NOMO-1 treated with dmso at 0.1 percent for 144 hours (cell line): Measurements from ENCODE around the gene TGFBR1.

Experiments
- DNase-seq: peaks from one replicate; lab custom pipeline; 2025; ENCODE audit not compliant: unreplicated experiment; lab: John Stamatoyannopoulos, UW

Gene TGFBR1

GRCh38 chr9:99166149-99166548, 61.2 kb downstream of the TGFBR1 start:
- DNase-seq = no peak

GRCh38 chr9:99167119-99167518, 62.2 kb downstream of the TGFBR1 start:
- DNase-seq = no peak

DNA sequence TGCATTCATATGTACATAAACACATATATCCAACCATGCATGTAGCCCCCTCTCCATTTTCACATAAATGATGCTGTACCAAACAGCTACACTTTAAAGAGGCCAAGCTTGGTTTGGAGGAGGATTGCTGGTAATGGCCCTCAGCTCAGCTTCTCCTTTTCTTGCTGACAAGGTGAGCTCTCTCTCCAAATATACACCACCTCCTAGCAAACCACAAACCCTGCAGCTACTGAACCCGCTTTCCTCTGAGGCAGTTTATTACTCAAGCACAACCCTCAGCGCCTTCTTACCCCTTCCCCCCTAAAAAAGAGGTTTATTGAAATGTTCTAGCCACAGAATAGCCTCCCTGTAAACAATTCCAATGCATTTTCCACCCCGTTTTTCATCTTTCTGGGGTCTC, 62.8 kb downstream of the TGFBR1 start:
- DNase-seq = peak; percentile 10

DNA sequence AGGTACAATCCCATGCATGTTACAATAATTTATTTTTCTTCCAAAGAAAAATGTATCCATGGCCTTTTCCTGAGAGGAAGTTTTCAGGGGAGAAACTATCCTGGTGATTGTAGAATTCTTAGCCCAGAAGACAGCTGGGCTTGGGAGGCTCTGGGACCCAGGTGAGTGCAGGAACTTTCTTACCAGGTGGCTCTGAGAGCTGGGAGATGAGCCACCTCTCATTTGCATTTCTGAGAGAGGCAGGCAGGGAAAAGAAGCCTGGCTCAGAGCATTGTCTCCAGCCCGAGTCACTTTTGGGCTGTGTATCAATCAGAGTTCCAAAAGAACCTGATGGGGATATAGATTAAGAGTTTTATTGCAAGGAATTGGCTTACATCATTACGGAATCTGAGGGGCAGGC, 64.2 kb downstream of the TGFBR1 start:
- DNase-seq = no peak

DNA sequence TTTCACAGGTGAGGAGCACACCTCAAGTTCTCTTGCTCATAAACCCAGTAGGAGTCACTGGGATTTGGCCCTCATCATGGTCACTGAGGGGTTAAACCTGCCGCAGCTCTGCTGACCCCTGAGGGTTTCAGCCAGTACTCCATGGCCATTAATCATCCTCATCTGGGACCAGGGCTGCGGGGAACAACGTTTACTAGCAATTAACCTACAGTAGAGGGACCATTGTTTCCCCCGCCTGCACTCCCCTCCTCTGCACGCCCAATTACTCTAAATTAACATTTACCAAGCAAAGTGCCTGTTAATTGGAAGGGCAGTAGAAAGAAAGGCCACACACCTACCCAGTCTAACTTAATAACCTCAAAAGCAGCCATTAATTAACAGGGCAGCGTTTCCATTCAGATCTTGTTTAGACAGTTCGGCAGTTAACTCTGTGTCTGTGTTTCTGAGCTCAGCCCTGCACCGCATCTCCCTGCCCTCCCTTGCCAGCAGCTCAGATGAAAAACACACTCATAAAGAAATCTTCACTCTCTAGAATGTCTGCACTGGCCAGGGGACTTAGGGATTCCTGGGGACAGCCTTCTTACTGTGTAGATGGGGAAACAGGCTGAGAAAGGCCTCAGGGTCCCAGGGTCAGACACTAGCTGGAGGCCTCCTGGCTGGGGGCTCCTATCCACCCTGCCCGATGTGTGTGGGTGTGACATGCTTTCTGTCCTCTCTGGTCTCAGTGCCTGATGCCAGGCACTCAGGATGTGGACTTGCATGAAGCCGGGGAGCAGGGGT, 65.3 kb downstream of the TGFBR1 start:
- no peak for DNase-seq

- no peak for DNase-seq
Observed at GRCh38 chr9:99171225-99172123, 66.6 kb downstream of the TGFBR1 start.

DNA sequence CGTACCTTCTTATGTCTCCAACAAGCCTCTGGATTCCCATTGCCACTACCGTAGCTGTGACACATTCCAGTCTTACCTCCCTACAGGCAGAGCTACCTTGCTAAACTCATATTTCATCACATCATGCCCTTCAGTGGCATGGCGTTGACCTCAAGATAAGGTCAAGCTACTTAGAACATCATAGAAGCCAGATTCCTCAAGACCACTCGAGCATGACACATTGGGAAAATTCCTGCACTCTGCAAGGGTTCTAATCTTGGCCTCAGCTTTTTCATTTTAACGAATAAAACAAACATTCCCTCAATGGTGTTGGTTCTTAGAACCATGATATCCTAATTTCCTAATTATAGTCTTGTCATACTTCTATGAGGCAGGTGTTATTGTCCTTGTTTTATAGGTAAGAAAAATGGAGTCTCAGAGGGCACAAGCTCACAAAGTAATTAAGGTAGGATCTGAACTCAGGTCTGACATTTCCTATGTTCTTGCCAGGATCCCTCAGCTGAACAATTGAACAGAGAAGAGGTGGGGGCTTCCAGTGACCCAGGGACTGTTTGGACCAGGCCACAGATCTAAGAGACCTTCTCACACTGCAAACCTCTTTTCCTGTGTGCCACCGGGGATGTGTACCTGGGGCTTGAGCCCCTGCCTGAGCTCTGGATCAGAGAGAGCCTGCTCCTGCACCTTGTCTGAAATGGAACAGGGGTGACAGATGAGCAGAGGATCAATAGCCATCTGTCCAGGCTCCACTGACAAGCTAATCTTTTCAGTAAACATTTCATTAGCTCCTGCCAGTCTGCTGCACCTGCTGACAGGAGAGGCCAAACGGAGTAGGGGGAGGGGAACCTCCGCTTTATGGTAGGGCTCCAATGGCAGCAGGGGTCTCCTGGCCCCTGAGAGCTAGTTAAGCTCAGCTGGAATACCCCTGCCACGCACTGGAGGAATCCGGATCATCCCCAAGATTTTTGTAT, 67.5 kb downstream of the TGFBR1 start:
- DNase-seq = no peak

GRCh38 chr9:99173570-99174504, 68.9 kb downstream of the TGFBR1 start:
- DNase-seq = no peak

DNA sequence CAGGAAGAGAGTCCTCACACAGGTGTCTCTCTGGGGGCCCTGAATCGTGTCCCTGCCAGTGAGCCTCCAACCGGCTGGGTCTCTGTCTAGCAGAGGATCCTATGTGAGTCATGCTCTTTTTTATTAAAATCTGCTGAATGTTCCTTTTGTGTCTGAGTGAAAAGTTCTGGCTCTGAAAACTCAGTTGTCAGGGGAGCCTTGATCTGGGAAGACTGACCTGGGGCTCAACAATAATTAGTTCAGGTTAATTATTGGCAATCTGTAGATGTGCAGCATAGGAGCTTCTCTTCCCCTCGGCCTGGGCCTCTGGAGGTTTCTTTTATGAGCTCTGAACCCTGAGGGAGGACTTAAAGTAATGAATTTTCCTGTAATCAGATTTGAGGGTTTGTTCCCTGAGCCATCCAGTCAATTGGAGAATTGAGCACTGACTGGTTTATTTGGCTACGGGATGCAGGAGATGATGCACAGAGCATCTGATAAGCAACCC, 71.7 kb downstream of the TGFBR1 start:
- no peak for DNase-seq

DNA sequence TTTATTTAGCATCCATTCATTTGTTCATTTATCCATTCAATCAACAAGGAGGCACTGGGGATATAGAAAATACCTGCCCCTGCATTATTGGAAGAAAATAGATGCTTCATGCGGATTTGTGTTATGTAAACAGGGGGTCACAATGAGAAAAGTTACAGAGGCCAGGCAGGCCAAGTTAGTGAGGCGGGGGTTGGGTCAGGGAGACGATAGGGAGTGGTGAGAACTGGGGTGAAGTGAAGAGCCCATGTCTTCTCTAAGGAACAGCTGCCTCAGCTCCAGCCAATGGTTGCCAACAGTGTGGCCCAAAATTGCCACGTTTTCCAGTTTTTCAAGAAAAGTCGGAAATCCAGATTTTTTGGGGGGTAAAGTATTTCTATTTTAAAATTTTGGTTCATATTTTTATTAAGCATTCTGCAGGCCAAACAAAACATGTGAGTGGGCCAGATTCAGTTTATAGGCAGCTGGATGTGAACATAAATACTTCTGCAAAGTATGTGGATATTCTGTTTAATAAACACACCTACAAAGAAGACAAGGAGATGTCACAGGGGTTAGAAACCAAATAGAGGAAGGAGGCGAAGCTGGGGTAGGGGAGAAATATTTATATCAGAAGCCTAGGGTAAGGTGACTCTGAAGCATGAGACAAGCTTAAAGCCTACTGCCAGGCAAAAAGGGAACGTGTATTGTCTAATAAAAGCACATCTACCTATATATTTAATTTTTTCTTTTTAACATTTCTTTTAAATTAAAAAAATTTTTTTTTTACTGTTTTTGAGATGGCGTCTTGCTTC, 72.9 kb downstream of the TGFBR1 start:
- DNase-seq = no peak

DNA sequence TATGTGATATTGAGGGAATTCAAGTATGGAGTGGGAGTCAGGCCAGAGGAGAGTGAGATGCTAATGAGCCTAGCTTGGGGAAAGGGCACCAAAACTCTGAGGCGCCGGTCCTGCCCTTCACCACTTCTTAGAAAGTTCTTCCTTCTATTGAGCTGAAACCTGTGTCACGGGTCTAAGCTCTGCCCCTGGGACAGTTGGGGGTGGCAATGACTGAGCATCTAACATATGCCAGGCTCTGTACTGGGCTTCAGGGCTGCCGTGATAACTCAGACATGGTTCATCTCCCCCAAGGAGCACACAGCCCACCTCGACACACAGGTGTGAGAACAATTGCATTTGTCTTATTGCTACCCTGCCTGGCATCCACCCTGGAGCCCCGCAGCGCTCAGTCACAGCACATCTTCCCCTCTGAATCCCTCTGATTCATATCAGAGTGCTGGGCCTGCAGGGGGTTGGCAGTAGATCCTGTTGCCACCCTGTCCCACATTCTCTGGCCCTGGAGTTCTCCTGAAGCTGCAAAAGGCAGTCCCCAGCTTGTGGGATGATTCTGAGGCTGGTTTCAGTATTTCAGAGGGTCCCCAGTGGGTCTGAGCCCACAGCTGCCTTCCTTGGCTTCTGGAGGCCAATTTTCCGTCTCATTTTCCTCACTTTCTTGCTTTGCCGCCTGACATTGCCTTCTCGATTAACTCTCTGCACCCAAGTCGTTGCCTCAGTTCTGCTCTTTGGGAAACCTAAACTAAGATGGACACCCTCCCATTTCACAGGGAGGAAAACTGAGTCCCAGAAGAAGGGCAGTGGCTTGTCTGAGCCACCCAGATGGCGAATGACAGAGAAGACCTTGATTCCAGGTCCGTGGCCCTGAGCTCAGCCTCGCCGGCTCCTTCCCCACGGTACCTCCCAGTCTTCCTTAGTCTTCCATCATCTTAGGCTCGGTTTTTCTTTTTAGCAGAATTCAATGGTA, 74.3 kb downstream of the TGFBR1 start:
- no peak for DNase-seq

DNA sequence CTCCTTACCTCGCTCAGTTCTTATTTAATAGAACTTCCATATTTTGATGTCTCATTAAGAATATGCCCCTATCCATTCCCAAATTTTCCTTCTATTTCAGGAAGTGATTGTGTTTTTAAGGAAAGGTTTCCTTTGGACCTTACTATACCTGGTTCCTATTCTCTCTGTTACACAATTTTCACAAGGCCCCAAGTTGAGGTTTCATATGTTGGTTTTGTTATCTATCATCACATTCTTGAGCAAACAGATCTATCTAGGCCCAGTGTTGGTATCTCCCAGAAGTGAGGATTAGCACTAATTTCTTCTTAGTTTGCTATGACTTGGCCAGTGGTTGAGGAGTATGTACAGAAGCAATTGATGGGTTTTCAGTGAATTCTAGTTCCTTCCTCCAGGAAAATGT, 75.3 kb downstream of the TGFBR1 start:
- DNase-seq = no peak

DNA sequence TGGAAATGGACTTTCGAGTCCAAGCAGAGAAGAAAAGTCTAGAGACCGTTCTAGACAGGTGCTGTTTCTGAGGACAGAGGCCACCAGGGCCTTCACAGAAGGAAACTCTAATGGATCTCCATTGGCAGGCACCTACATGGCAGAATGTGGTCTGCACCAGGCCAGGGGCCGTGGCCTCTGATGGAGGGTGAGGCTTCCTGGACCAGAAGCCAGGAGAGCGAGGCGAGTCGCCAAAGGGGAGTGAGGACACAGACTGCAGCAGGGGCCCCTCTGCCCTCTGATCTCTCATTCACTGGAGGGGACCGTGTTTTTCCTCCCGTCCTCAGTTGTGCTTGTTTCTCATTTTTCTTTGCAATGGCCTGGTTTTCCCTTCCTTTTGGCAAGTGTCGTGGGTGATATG, 75.7 kb downstream of the TGFBR1 start:
- DNase-seq = no peak

GRCh38 chr9:99181206-99181605, 76.3 kb downstream of the TGFBR1 start:
- no peak for DNase-seq

- no peak for DNase-seq
Observed at GRCh38 chr9:99181621-99182020, 76.7 kb downstream of the TGFBR1 start.

DNA sequence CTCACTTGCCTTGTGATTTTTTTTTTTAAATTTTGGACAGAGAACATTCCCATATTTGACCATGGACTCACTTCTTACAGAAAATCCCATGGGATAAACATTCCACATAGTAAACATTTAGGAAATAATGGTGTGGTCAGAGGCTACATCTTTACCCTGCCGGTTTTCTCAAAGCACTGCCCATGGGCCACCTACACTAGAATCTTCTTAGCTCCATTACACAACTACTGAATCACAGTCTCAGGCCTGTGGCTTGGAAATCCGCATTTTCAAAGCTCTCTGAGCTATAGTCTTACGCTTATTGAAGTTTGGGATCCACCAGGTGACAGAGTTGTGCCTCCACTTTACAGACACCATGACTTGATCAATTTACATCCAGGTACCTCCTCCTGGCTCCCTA, 77.4 kb downstream of the TGFBR1 start:
- no peak for DNase-seq

GRCh38 chr9:99183616-99184015, 78.7 kb downstream of the TGFBR1 start:
- no peak for DNase-seq

DNA sequence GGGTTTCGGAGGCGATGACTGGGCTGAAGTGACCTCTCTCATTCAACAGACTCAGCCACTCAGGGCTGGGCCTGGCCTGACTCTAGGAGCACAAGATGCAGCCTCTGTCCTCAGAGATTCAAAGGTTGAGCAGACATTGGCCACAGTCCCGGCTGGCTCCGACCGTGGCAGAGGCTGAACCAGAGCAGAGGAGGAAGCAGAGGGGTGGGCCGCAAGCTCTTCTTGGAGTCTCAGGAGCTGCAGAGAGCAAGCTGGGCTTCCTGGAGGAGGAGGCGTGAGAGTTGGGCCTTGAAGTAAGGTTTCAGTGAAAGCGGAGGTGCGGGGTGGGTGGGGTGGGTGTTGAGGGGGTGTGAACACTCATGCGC, 79.2 kb downstream of the TGFBR1 start:
- no peak for DNase-seq
